Measurements from ENCODE around the gene XKR8. TPM values are rescaled to one million over a fixed set of nuclear protein-coding genes. Genes with fewer than 3 reads are reported as not detected.
A peak's percentile ranks its signal among the peaks of the same experiment; 100 is the strongest.

XKR8 gene
- total RNA-seq = 4.1 TPM
- long read RNA-seq, transcript XKR8-201 (3 exons, 2,692 nt) = major isoform, 18 of 26 reads
- long read RNA-seq, partial matches to known transcripts = 3 of 26 reads
- long read RNA-seq, other reads (novel, unspliced or antisense) = 5 of 26 reads

- DNase-seq (peak; percentile 90), ATAC-seq (ENCODE audit: poor library complexity) (peak; percentile 98)
- intact Hi-C loops (cut with DNase I) = no loop called here
These were observed at the start of gene XKR8 for GRCh38 chr1:27959792-27960603. Gene XKR8 (plus strand): TSS chr1:27959973. CDS start chr1:27960070, 97 bp downstream.

- intact Hi-C loops (cut with DNase I) = no loop called here
- DNase-seq (no peak), ATAC-seq (ENCODE audit: poor library complexity) (no peak)
These were observed 47.3 kb upstream of the XKR8 start for GRCh38 chr1:27912429-27912828.

- intact Hi-C loops (cut with DNase I) = no loop called here
- ATAC-seq (ENCODE audit: poor library complexity) (no peak), DNase-seq (no peak)
These were observed 44.6 kb upstream of the XKR8 start for GRCh38 chr1:27915082-27915575.

- ATAC-seq (ENCODE audit: poor library complexity) (no peak), DNase-seq (no peak)
- intact Hi-C loops (cut with DNase I) = no loop called here
These were observed 37.5 kb upstream of the XKR8 start for GRCh38 chr1:27922272-27922671.

- DNase-seq (no peak), ATAC-seq (ENCODE audit: poor library complexity) (no peak)
- intact Hi-C loops (cut with DNase I) = no loop called here
These were observed 31.4 kb upstream of the XKR8 start for GRCh38 chr1:27928216-27928954.

- ATAC-seq (ENCODE audit: poor library complexity) = no peak
- DNase-seq = no peak
- intact Hi-C loops (cut with DNase I) = no loop called here
These were observed 28.6 kb upstream of the XKR8 start for GRCh38 chr1:27931184-27931583.

GRCh38 chr1:27931759-27932158, 28.0 kb upstream of the XKR8 start:
- DNase-seq (no peak), ATAC-seq (ENCODE audit: poor library complexity) (no peak)
- intact Hi-C loops (cut with DNase I) = no loop called here

GRCh38 chr1:27934818-27935549, 24.8 kb upstream of the XKR8 start, which contains the start of gene SMPDL3B:
Gene SMPDL3B (plus strand): TSS chr1:27935000. CDS start chr1:27935184, 184 bp downstream.
- DNase-seq (no peak), ATAC-seq (ENCODE audit: poor library complexity) (no peak)
- intact Hi-C loops (cut with DNase I) = no loop called here

- DNase-seq = no peak
- intact Hi-C loops (cut with DNase I) = no loop called here
- ATAC-seq (ENCODE audit: poor library complexity) = no peak
These were observed 24.1 kb upstream of the XKR8 start for GRCh38 chr1:27935721-27936120.

GRCh38 chr1:27936370-27936769, 23.4 kb upstream of the XKR8 start:
- intact Hi-C loops (cut with DNase I) = no loop called here
- no peak for DNase-seq
- no peak for ATAC-seq (ENCODE audit: poor library complexity)

GRCh38 chr1:27937524-27937836, 22.3 kb upstream of the XKR8 start:
- intact Hi-C loops (cut with DNase I) = no loop called here
- no peak for DNase-seq
- no peak for ATAC-seq (ENCODE audit: poor library complexity)

- intact Hi-C loops (cut with DNase I) = no loop called here
- ATAC-seq (ENCODE audit: poor library complexity) = no peak
- no peak for DNase-seq
These were observed 21.3 kb upstream of the XKR8 start for GRCh38 chr1:27938488-27938887.

GRCh38 chr1:27940297-27940696, 19.5 kb upstream of the XKR8 start:
- DNase-seq (peak; percentile 71), ATAC-seq (ENCODE audit: poor library complexity) (peak; percentile 43)
- intact Hi-C loops (cut with DNase I) = no loop called here

GRCh38 chr1:27940870-27941560, 18.8 kb upstream of the XKR8 start:
- DNase-seq (no peak), ATAC-seq (ENCODE audit: poor library complexity) (no peak)
- intact Hi-C loops (cut with DNase I) = no loop called here

- ATAC-seq (ENCODE audit: poor library complexity) = no peak
- intact Hi-C loops (cut with DNase I) = no loop called here
- DNase-seq = no peak
These were observed 17.9 kb upstream of the XKR8 start for GRCh38 chr1:27941671-27942540.

GRCh38 chr1:27945020-27945419, 14.8 kb upstream of the XKR8 start:
- intact Hi-C loops (cut with DNase I) = no loop called here
- no peak for DNase-seq

GRCh38 chr1:27949027-27949426, 10.7 kb upstream of the XKR8 start:
- DNase-seq (no peak), ATAC-seq (ENCODE audit: poor library complexity) (no peak)
- intact Hi-C loops (cut with DNase I) = no loop called here

More at GRCh38 chr1:27945020-27945419, 14.8 kb upstream of the XKR8 start:
- ATAC-seq (ENCODE audit: poor library complexity) = no peak

GRCh38 chr1:27951396-27951795, 8.4 kb upstream of the XKR8 start:
- ATAC-seq (ENCODE audit: poor library complexity) (no peak), DNase-seq (no peak)
- intact Hi-C loops (cut with DNase I) = no loop called here
